Kidney epithelial cell (primary cell): ENCODE results near the gene CCDC187. TPM values are rescaled to one million over a fixed set of nuclear protein-coding genes. Genes with fewer than 3 reads are reported as not detected.

Experiments
- DNase-seq: peaks from one replicate; pipeline ENCODE4 v3.0.0-alpha.2; 2010; ENCODE audit warnings: low read depth
- H3K27me3 ChIP-seq: 2 replicates; pipeline ENCODE4 v1.6.0; 2011; ENCODE audit warnings: low read length; ENCODE audit not compliant: control insufficient read depth, insufficient read depth
- H3K36me3 ChIP-seq: 2 replicates; pipeline ENCODE4 v1.5.1; 2011; ENCODE audit warnings: low read length; ENCODE audit not compliant: control insufficient read depth, insufficient read depth
- H3K4me3 ChIP-seq: 2 replicates; pipeline ENCODE4 v1.5.1; 2011; ENCODE audit warnings: low read depth, mild to moderate bottlenecking, control low read depth, low read length
- CTCF ChIP-seq: IDR thresholded peaks from 2 replicates; pipeline ENCODE4 v1.5.1; 2011; ENCODE audit warnings: mild to moderate bottlenecking, moderate library complexity, low read length, control low read depth, inconsistent platforms; ENCODE audit not compliant: insufficient read depth, poor library complexity, severe bottlenecking
- total RNA-seq: library from RNA; depleted of rRNA; stranded (reverse); fragments of >200 nt; gene quantifications from 2 replicates; pipeline ENCODE4 v1.2.3, GENCODE V29; 2015

The CCDC187 gene
- total RNA-seq, 1 donor from 2014 or later, result 0.04 TPM

- no peak for DNase-seq
- TF ChIP-seq CTCF, result no peak
- Histone ChIP-seq H3K4me3 (no peak overlapping the region), H3K27me3 (peaks cover 29% of the 10 kb centered on the region), H3K36me3 (no peaks in the 10 kb centered on the region)
Observed at GRCh38 chr9:136253246-136254130, 50.4 kb downstream of the CCDC187 start.

- no peak for DNase-seq
- Histone ChIP-seq H3K4me3 (no peak overlapping the region), H3K27me3 (peaks cover 25% of the 10 kb centered on the region), H3K36me3 (no peaks in the 10 kb centered on the region)
- TF ChIP-seq CTCF, result no peak
Observed at GRCh38 chr9:136252846-136253245, 51.0 kb downstream of the CCDC187 start.

- no peak for DNase-seq
- no peak for TF ChIP-seq CTCF
- H3K27me3 ChIP-seq, result peaks cover 30% of the 10 kb centered on the region
- no peaks in the 10 kb centered on the region for H3K36me3 ChIP-seq
- H3K4me3 ChIP-seq, result no peak overlapping the region
Observed at GRCh38 chr9:136252281-136252680, 51.6 kb downstream of the CCDC187 start.

- H3K36me3 ChIP-seq, result no peaks in the 10 kb centered on the region
- TF ChIP-seq CTCF, result no peak
- no peak overlapping the region for H3K4me3 ChIP-seq
- DNase-seq, result no peak
- peaks cover 38% of the 10 kb centered on the region for H3K27me3 ChIP-seq
Observed at GRCh38 chr9:136251264-136252115, 52.4 kb downstream of the CCDC187 start.

- DNase-seq, result no peak
- Histone ChIP-seq H3K36me3 (no peaks in the 10 kb centered on the region), H3K4me3 (no peak overlapping the region), H3K27me3 (peaks cover 36% of the 10 kb centered on the region)
- no peak for TF ChIP-seq CTCF
Observed at GRCh38 chr9:136250676-136251075, 53.2 kb downstream of the CCDC187 start.
